NOMO-1 treated with dmso at 0.1 percent for 144 hours (cell line): ENCODE data around the gene DHRS7.
A peak's percentile ranks its signal among the peaks of the same experiment; 100 is the strongest.

Experiments used
- DNase-seq: peaks from one replicate; lab custom pipeline; 2025; ENCODE audit not compliant: unreplicated experiment; lab: John Stamatoyannopoulos, UW

DHRS7 gene

DNA sequence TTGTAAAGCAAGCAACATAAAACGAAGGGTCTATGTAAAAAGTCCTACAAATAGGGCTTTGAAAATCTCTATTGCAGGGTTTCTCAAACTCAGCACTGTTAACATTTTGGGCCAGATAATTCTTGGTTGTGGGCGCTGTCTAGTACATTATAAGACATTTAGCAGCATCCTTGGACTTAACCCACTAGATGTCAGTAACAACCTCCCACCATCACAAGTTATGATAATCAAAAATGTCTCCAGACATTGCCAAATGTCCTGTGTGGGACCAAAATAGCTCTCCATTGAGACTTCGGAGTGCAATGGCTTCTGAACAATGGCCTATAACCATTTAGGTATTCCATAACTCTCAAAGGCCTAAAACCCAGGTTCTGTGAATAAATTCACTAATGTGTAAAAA, 22.9 kb upstream of the DHRS7 start:
- DNase-seq: no peak

DNA sequence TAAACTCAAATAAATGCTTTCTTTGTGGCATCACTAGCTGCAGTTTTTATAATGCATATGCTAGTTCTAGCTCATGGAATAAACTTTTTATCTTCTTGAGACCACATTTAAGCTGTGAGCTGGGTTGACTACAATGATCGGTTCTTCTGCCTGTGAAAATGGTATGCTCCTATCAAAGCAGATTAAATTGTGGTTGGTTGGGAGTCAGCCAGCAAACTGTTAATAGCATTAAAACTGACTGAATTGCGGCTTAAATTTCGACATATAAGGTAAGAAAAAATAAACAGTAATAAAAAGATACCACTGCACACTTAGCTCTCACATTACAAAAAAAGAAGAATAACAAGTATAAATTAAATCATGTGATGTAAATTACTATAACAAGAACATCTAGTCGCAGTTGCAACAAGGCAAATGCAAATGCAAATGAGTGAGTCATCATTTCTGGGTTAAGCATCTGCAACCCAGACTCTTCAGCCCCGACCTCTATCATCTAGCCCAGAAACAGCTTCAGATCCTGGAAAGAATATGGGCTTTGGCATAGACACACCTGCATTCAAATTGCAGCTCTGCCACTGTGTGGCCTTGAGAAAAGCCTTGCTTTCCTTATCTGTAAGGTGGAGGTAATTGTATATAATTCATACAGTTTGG, 19.8 kb upstream of the DHRS7 start:
- no peak for DNase-seq

GRCh38 chr14:60184146-60184904, 19.1 kb upstream of the DHRS7 start:
- DNase-seq: peak; percentile 28

DNA sequence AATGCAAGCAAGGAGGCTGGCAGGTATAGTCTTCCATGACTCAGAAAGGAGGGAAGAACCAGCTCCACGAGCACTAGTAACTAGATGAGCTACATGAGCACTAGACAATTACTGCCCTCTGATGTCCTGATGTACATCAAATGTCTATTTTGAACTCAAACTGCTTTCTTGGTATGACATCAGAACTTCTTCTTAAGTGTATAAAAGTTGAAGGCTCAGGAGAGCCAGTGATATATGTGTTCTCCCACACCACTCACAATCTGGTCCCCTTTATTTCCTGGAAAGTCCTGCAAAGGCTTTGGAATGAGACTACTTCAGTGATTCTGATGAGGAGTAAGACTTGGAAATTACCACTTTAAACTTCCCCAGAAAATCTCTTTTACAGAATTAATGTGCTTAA, 18.5 kb upstream of the DHRS7 start:
- no peak for DNase-seq

DNA sequence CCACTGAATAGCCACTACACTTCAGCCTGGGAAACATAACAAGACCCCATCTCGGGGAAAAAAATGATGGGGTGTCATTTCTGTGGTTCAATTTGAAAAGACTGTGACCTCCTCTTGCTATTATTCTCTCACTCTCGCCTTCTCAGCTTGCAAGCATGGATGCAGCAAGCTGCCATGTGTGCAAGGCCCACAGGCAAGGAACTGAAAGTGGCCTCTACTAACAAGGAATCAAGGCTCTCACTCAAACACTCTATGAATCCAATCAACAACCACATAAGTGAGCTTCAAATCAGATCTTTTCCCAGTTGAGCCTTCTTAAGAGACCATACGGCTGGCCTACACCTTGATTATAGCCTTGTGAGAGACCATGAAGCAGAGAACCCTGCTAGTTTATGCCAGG, 17.9 kb upstream of the DHRS7 start:
- no peak for DNase-seq

DNA sequence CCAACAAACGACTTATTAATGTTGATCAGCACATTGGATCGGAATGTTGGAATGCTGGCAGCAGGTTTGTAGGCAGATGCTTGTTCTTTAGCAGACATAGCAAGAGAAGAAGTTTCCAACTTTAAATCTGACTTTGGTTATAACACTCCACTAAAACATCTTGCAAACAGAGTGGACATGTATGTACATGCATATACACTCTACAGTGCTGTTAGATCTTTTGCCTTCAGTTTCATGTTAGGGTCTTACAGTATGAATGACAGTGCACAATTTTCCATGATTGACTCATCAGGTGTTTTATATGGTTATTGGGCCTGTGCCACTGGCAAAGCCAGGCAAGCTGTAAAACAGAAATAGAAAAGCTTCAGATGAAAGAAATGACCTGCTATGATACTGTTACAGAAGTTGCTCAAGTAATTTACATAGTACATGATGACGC, 14.3 kb upstream of the DHRS7 start:
- DNase-seq: no peak

DNA sequence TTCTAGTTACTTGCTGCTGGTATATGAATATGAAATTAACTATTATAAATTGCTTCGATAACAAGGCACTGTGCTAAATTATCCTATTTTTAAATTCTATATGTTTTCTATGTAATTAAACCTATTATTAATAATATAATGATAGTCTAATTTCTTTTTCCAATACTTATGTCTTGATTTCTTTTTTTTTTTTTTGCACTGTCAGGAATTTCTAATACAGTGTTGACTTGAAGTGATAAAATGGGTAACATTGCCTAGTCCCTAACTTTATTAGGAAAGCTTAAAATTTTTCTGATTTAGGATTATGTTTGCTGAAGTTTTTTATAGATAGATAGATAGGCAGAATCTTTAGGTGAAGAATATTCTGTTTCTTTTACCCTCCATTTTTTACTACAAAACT, 13.6 kb upstream of the DHRS7 start:
- DNase-seq: no peak

DNA sequence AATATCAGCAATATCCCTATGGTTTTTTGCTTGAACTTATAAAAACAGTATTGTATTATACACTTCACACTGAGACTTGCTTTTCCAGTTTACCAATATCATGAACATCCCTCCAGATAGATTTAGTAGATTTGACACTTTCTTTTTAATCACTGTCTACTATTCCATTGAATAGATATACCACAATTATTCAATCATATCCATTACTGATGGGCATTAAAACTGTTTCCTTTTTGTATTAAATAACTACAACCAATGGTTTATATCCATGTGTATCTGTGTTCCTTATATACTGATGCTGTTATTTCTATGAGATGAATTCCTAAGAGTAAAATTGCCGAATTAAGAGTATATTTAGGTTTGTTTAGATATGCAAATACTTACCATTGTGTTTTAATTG, 13.0 kb upstream of the DHRS7 start:
- DNase-seq: no peak

- peak; percentile 71 for DNase-seq
These were observed 10.2 kb upstream of the DHRS7 start for GRCh38 chr14:60175255-60175902.

DNA sequence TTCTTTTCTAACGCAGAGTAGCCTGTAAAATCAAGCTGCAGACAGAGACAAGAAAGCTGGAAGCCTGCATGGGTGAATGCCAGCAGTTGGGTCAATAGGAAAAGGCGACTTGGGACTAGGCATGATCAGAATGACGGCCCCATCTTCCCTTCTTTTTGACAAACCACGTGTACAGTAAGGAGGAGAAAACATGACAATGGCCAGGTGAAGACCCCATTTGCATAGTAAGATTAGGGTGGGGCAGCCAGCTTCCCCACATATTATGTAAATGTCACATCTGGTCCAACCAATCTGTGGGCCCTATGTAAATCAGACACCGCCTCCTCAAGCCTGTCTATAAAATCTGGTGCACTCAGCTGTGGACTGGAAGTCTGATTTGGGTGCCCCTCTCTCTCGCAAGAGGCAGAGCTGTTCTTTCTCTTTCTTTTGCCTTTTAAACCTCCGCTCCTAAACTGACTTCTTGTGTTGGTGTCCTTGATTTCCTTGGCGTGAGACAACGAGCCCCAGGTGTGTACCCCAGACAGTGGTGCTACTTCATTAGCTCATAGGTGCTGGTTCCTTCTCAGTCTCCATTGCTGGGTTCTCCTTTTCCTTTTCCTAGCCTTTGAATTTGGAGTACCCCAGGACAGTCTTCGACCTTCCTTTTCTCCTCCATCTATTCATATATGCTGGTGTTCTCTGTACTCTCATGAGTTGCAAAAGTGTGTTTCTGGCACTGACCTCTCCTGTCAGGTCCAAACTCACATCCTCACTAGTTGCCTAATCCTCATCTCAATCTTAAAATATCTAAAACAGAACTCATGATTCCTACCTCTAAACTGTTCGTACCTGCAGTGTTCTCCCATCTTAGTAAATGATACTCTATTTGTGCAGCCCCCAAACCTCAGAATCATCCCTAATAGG, 9.4 kb upstream of the DHRS7 start:
- no peak for DNase-seq

GRCh38 chr14:60171690-60172089, 6.5 kb upstream of the DHRS7 start:
- DNase-seq: no peak

GRCh38 chr14:60170948-60171347, 5.8 kb upstream of the DHRS7 start:
- no peak for DNase-seq

DNA sequence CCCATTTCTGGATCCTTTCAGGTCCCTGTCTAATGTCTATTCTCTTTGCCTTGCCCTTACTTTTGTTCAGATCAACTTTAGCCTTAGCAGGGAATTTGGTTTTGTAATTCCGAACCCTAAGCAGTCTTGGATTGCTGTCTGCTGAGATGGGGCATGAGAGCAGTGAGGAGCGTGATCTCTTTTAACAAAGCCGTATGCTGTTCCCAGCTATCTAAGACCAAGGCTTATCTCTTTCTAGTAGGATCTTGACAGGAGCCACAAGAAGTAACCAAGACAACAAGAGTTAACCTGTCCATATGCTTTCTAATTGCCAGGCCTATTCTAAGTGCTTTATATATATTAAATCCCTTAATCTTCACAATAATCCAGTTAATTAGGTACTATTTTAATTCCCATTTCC, 4.5 kb upstream of the DHRS7 start:
- no peak for DNase-seq

GRCh38 chr14:60166142-60166541, 944 bp upstream of the DHRS7 start:
- DNase-seq: no peak

DNA sequence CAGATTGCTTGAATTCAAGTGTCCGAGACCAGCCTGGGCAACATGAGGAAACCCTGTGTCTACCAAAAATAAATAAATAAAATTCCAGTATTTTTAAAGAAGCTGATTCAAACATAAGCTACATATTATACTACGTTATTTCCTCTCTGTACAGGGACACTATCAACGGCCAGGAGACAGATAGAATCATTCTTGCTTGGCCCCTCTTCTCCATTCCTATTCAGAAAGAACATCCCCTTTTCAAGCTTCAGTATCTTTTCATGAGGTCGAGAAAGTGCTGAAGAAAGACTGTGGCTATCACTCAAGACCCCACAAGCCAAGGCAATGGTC, 314 bp upstream of the DHRS7 start:
- no peak for DNase-seq

DNA sequence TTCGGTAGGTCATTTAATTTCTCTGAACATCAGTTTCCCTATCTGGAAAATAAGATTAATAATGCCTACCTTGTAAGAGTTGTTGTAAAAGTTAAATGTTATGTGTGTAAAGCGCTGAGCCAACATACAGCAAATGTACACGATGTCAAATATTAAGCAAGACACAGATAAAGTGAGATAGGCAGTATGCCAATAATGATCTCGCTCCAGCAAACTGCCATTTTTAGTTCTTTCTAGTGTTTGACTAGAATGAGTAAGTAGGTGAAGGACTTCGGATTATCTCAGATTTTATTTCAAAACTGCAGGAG, 840 bp downstream of the DHRS7 start:
- DNase-seq: no peak

- DNase-seq: no peak
These were observed 1.5 kb downstream of the DHRS7 start for GRCh38 chr14:60163693-60164092.

DNA sequence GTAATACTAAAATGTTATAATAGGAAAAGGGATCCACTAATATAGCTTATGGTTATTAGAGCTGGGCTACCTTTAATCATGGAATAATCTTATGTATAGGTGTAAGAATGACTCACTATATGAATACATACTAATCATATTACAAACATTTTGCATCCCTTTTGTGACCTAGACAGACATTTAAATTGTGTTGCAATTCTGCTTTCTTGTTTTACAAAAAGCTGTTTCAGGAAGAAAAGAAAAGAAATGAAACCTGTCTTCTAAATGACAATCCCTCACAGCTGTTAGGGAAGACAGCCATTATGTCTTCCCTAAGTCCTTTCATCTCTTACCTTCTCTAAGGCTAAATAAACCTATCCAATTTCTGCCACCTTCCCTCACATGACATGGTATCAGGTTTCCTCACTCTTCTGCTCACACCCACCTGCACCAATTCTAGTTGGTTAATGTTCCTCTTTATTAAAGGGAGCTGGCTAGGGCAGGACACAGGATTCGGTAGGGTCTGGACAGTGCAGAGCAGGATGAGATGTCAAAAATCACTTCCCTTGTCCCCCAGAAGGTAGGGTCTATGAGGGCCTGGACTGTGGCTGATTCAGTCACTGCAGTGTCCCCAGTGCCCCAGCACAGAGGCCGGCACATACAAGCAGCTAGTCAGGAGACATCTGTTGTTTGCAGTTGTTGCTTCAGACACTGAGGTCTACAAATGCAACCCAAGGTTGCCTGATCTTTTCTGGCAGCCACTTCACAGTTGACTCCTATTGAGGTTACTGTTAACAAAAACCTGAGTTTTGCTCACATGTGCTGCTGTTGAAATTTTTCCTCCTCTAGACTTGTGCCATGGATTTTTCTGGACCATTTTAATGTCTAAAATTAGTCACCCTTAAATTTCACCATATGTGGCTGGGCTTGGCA, 3.7 kb downstream of the DHRS7 start:
- DNase-seq: no peak

GRCh38 chr14:60160422-60160821, 4.8 kb downstream of the DHRS7 start:
- no peak for DNase-seq

- DNase-seq: no peak
These were observed 10.5 kb downstream of the DHRS7 start for GRCh38 chr14:60154671-60155070.

DNA sequence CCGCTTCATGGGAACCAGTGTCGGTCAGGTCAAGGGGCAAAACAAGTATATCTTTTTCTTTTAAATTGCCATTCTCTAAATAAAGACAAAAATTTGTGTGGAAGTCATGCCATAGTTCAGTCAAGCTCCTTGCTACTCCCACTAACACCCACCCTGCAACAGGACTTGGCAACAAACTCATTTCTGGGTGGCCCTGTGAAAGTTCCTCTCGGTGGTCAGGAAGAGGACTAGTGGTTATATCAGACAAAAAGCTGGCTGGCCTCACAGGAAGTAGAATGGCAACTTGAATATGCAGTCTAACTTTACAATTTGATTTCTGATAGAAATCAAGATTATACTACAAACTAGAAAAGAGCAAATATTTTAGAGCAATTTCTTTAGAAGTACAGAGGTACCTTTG, 11.2 kb downstream of the DHRS7 start:
- DNase-seq: no peak
